Right atrium auricular region (tissue), 2 donors: Measurements from ENCODE around the gene ADGRG1. TPM values are rescaled to one million over a fixed set of nuclear protein-coding genes. Genes with fewer than 3 reads are reported as not detected.

Source experiments
- DNase-seq: peaks from one replicate; pipeline ENCODE4 v3.0.0-alpha.2; 2019; ENCODE audit warnings: low spot score
- H3K27ac ChIP-seq, 2 donors: fragments of 200-600 bp; sonication (generic); 1 replicate in 1 of 2; 2 replicates in 1 of 2; pipeline ENCODE4 v1.5.1; 2016 to 2019
- H3K27me3 ChIP-seq, 2 donors: fragments of 200-600 bp; sonication (generic); one replicate each; pipeline versions ENCODE4 v1.5.1 to v1.6.0; 2017 to 2019
- H3K36me3 ChIP-seq: fragments of 200-600 bp; sonication (generic); one replicate; pipeline ENCODE4 v1.5.1; 2016
- H3K4me1 ChIP-seq, 2 donors: fragments of 200-600 bp; sonication (generic); one replicate each; pipeline versions ENCODE4 v1.5.1 to v1.6.0; 2017 to 2019
- H3K4me3 ChIP-seq, 2 donors: fragments of 200-600 bp; sonication (generic); 1 replicate in 1 of 2; 2 replicates in 1 of 2; pipeline ENCODE4 v1.5.1; 2017 to 2019; ENCODE audit warnings: mild to moderate bottlenecking in 1 of 2, moderate library complexity in 1 of 2
- H3K9me3 ChIP-seq, 2 donors: fragments of 200-600 bp; sonication (generic); one replicate each; pipeline ENCODE4 v1.5.1; 2019
- total RNA-seq, 2 donors: library from RNA; depleted of rRNA; stranded (reverse); fragments of >200 nt; gene quantifications; one replicate each; pipeline ENCODE4 v1.1.0, GENCODE V29; 2016
- TF ChIP-seq, protein P1 (sequence below), 2 donors: fragments of 200-600 bp; sonication (generic); IDR thresholded peaks; one replicate each; pipeline ENCODE4 v1.5.1; 2019; ENCODE audit warnings: antibody characterized with exemption in 2 of 2

Gene ADGRG1
- total RNA-seq, 2 donors from 2014 or later, result 12.6 to 25.5 TPM

DNA sequence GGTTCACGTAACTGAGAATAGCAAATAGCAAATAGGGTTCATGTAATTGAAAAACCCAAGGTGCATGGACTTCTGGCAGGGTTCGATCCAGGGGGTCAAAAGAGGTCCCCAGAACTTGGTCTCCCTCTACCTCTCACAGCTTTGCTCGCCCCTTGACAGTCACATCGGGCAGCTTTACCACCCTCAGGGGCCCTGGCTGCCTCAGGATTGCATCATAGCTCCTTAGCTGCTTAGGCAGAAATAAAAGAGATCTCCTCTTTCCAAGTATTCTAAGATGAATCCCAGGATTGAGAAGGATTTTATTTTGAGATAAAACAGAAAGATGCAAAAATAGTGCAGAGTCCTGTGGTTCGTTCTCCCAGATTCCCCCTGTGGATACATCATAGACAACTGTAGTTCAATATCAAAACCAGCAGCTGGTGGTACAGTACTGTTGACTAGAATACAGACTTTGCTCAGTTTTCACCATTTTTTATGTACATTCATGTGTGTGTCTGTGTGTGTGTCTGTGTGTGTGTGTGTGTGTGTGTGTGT is 52.5 kb downstream of the ADGRG1 start:
- Histone ChIP-seq H3K4me1 (peaks cover 0 to 8% of the 10 kb centered on the region in 2 donors), H3K27ac (no peak overlapping the region), H3K36me3 (no peaks in the 10 kb centered on the region), H3K27me3 (no peaks in the 10 kb centered on the region), H3K4me3 (no peak overlapping the region), H3K9me3 (no peaks in the 10 kb centered on the region)
- TF ChIP-seq, protein P1, sequence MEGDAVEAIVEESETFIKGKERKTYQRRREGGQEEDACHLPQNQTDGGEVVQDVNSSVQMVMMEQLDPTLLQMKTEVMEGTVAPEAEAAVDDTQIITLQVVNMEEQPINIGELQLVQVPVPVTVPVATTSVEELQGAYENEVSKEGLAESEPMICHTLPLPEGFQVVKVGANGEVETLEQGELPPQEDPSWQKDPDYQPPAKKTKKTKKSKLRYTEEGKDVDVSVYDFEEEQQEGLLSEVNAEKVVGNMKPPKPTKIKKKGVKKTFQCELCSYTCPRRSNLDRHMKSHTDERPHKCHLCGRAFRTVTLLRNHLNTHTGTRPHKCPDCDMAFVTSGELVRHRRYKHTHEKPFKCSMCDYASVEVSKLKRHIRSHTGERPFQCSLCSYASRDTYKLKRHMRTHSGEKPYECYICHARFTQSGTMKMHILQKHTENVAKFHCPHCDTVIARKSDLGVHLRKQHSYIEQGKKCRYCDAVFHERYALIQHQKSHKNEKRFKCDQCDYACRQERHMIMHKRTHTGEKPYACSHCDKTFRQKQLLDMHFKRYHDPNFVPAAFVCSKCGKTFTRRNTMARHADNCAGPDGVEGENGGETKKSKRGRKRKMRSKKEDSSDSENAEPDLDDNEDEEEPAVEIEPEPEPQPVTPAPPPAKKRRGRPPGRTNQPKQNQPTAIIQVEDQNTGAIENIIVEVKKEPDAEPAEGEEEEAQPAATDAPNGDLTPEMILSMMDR (IDR thresholded peaks at IDR 0.05), result no peak
- DNase-seq, result no peak

GRCh38 chr16:57681950-57682728 is 53.7 kb downstream of the ADGRG1 start:
- H3K36me3 ChIP-seq, result no peaks in the 10 kb centered on the region
- DNase-seq, result no peak
- H3K4me1 ChIP-seq, result peaks cover 0 to 3% of the 10 kb centered on the region in 2 donors

DNA sequence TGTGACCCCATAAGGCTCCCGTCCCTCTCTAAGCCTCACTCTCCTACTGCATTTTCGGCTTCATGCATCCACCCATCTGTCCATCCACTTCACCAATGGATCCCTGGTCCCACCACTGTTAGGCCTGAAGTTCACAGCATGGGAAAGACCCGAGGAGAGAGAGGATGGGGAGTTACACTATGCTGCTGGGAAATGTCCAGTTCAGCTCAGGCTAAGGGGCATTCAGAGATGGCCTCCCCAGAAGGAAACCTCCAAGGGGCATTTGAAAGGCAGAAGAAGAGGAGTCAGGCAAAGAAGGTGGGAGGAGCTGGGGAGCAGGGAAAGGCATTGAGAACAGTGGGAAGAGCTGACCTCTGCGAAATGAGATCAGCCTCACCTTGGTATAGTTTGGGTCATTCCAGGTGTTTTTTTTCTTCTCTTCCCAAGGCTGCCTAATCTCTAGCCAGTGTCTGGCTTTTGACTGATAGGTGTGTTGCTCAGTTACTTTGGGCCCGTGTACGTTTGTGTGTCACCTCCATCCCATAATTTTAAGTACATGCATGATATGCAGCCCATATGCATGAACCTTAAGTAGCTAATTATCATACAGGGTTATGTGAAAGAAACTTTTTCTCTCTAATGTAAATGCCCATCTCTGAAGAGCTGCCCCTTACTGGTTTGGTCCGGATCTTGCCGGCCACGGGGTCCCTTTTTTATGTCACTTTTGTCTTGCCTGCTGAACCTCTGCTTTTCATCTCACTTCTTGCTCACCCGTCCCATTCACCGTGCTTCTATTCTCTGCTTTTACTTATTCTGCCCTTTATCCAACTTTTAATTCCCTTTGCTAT is 54.6 kb downstream of the ADGRG1 start:
- H3K36me3 ChIP-seq, result no peaks in the 10 kb centered on the region
- H3K27me3 ChIP-seq, result no peaks in the 10 kb centered on the region
- no peak for DNase-seq
- TF ChIP-seq, protein P1 (IDR thresholded peaks at IDR 0.05), result no peak
- no peak overlapping the region for H3K4me3 ChIP-seq
- H3K9me3 ChIP-seq, result no peaks in the 10 kb centered on the region
- H3K27ac ChIP-seq, result no peak overlapping the region
- no peaks in the 10 kb centered on the region for H3K4me1 ChIP-seq

More at GRCh38 chr16:57681950-57682728, 53.7 kb downstream of the ADGRG1 start:
- Histone ChIP-seq H3K27me3 (no peaks in the 10 kb centered on the region), H3K4me3 (no peak overlapping the region), H3K27ac (no peak overlapping the region), H3K9me3 (no peaks in the 10 kb centered on the region)
- TF ChIP-seq, protein P1 (IDR thresholded peaks at IDR 0.05), result no peak

GRCh38 chr16:57683636-57684545 is 55.5 kb downstream of the ADGRG1 start:
- DNase-seq, result no peak
- Histone ChIP-seq H3K9me3 (no peaks in the 10 kb centered on the region), H3K4me1 (no peaks in the 10 kb centered on the region), H3K4me3 (no peak overlapping the region), H3K36me3 (no peaks in the 10 kb centered on the region), H3K27me3 (no peaks in the 10 kb centered on the region), H3K27ac (no peak overlapping the region)
- TF ChIP-seq, protein P1 (IDR thresholded peaks at IDR 0.05), result no peak

DNA sequence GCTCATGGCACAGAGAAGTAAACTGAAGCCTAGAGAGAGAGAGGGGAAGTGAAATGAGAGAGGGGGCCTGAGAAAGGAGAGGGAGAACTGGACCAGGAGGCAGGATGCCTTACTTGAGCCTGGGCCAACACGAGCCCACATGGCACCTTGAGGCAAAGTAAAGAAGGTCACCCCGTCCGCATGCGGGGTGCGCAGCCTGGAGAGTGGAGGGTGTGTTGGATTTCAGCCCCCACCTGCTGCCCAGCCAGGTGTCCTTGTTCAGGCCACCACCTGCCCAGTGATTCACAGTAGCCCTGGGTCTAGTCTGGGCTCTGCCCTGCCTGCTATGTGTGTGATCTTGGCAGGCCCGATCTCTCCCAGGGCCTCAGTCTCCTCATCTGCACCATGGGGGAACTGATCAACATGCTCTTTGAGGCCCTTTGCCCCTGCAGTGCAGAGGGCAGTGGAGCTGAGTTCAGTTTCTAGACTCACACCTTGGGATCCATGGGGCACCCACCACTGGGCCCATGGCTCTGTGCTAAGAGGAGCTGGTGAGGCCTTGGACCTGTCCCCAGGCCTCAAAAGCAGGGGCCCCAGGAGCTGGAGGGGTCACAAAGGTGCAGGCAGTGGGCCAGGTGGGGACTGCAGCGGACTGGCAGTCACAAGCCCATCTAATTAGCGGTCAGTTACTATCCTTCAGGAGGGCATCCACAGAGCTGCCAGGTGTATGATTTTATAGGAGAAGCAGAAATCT is 56.4 kb downstream of the ADGRG1 start:
- no peak overlapping the region for H3K4me3 ChIP-seq
- no peaks in the 10 kb centered on the region for H3K9me3 ChIP-seq
- no peak overlapping the region for H3K27ac ChIP-seq
- no peaks in the 10 kb centered on the region for H3K27me3 ChIP-seq
- DNase-seq, result no peak
- no peaks in the 10 kb centered on the region for H3K36me3 ChIP-seq
- no peaks in the 10 kb centered on the region for H3K4me1 ChIP-seq
- TF ChIP-seq, protein P1 (IDR thresholded peaks at IDR 0.05), result no peak
